ENCODE results near the gene OR7G3.

OR7G3 gene

DNA sequence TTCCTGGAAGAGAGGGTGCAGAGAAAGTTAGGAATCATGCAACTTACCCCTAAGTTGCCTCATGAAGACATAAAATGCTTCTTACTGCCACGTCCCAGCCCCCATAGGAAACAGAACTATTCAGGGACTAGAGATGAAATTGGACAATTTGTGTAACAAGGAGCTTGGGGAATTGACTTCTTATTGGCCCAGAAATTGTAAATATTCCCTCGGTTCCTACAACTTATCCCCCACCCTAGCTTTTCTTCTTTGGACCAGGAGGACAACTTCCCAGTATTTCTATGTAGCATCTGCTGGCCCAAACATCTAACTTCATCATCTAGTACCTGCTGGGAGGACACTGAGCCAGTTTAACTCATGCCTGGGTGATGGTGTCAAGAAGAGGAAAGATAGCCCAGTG, 40.0 kb downstream of the OR7G3 start, which contains the start of gene OR1M1:
OR1M1 (plus strand) TSS at position 301 of the 400 bp plus-strand sequence. CDS start 6,184 bp downstream, outside the sequence.
- no peak for DNase-seq

DNA sequence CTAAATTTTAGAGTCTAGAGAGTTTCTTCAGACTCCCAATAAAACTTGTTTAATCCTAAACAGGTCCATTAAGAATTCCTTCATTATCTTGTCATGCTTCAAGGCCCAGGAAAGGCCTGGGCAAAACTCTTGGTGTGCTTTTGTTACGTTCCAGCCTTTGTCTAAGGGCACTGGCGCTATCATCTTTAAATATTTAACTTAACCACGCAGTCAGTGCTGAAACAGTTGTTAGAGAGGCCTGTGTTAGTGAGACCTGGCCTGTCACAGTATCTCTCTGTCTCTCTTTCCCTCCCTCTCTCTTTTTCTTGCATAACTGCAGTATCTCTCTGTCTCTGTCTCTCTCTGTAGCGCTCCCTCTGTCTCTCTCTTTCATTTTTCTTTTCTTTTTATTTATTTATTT, 48.1 kb downstream of the OR7G3 start:
- DNase-seq: no peak

DNA sequence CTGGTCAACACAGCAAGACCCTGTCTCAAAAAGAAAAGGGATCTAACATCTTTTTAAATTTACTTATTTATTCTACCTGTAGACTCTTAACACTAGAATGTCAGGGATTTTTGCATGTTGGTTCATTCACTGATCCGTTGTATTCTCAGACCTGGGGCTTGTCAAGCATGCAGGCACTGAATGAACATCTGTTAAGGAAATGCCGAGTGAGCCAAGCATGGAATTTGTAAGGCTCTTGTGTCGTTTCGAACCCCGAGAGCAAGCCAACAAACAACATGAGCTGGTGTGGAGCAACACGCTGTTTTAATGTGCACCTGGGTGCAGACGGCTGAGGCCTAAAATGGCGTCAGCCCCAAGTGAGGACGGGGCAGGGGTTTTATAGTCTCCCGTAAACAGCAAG, 49.8 kb downstream of the OR7G3 start:
- DNase-seq: no peak
